Measurements from ENCODE around the gene EPB41L4B. TPM values are rescaled to one million over a fixed set of nuclear protein-coding genes. Genes with fewer than 3 reads are reported as not detected.

Gene EPB41L4B
- polyA plus RNA-seq, 1 donor from 2014 or later: 4.1 TPM

DNA sequence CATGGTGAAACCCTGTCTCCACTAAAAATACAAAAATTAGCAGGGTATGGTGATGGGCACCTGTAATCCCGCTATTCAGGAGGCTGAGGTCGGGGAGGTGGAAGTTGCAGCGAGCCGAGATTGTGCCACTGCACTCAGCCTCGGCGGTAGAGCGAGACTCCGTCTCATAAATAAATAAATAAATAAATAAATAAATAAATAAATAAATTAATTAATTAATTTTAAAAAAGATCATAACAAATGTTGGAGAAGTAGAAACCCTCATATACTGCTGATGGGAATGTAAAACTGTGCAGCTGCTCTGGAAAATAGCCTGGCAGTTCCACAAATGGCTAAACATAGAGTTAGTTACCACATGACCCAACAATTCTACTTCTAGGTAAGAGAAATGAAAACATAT lies 39.3 kb downstream of the EPB41L4B start:
- Histone ChIP-seq H4K20me1 (ENCODE audit: insufficient read depth) (no peaks in the 10 kb centered on the region), H3K4me3 (ENCODE audit: low read length) (no peak overlapping the region), H3K9me3 (ENCODE audit: low read length) (no peaks in the 10 kb centered on the region), H3K9ac (ENCODE audit: low read length) (no peak overlapping the region), H3K9me2 (ENCODE audit: insufficient read depth, low read length) (no peaks in the 10 kb centered on the region), H2AFZ (ENCODE audit: low read depth, low read length) (no peak overlapping the region), H3K27ac (ENCODE audit: low read length) (no peak overlapping the region), H3K79me2 (replicated peaks; ENCODE audit: insufficient read depth, low read length) (no peaks in the 10 kb centered on the region), H3K27me3 (ENCODE audit: insufficient read depth, low read depth, low read length) (no peaks in the 10 kb centered on the region), H3K4me2 (ENCODE audit: low read length) (no peak overlapping the region), H3K36me3 (ENCODE audit: insufficient read depth, low read length) (no peaks in the 10 kb centered on the region), H3F3A (ENCODE audit: insufficient read depth, low read length, poor library complexity, severe bottlenecking) (no peaks in the 10 kb centered on the region)
- TF ChIP-seq EZH2 (IDR thresholded peaks at IDR 0.05; ENCODE audit: borderline replicate concordance, insufficient read depth, low read length, poor library complexity, severe bottlenecking): no peak
- TF ChIP-seq EP300 (conservative IDR thresholded peaks at IDR 0.05; ENCODE audit: poor library complexity, severe bottlenecking): no peak
- TF ChIP-seq CTCF (IDR thresholded peaks at IDR 0.05; ENCODE audit: poor library complexity, severe bottlenecking): no peak
- no peak for TF ChIP-seq SMC3 (conservative IDR thresholded peaks at IDR 0.05; ENCODE audit: poor library complexity)
- TF ChIP-seq RAD21 (conservative IDR thresholded peaks at IDR 0.05): no peak
- no peak for TF ChIP-seq MXI1 (conservative IDR thresholded peaks at IDR 0.05; ENCODE audit: poor library complexity, severe bottlenecking)
- TF ChIP-seq TAF1 (IDR thresholded peaks at IDR 0.05; ENCODE audit: low read depth): no peak
- TF ChIP-seq POLR2AphosphoS5 (IDR thresholded peaks at IDR 0.05): no peak
- TF ChIP-seq REST (IDR thresholded peaks at IDR 0.05; ENCODE audit: borderline replicate concordance): no peak

DNA sequence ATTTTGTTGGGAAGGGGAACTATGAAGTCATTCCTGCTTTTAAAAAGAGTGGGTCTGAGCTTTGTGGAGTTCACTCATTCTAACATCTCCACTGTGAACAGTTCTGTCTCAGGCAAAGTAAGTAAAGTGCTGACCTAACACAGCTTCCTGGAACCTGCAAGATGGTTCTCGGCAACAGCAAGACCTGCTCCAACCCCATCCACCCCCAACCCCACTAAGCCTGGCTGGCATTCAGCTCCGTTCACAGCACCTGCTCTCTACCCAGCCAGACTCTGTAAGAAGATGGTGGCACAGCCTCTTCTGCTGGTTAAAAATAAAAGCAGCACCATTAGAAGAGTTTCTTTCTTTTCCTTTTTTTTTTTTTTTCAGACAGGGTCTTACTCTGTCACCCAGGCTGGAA lies 42.0 kb downstream of the EPB41L4B start:
- no peak overlapping the region for H3K4me2 ChIP-seq (ENCODE audit: low read length)
- no peak overlapping the region for H3K4me3 ChIP-seq (ENCODE audit: low read length)
- no peaks in the 10 kb centered on the region for H3K36me3 ChIP-seq (ENCODE audit: insufficient read depth, low read length)
- no peaks in the 10 kb centered on the region for H3K27me3 ChIP-seq (ENCODE audit: insufficient read depth, low read depth, low read length)
- no peaks in the 10 kb centered on the region for H4K20me1 ChIP-seq (ENCODE audit: insufficient read depth)
- no peak overlapping the region for H3K9ac ChIP-seq (ENCODE audit: low read length)
- H3K9me3 ChIP-seq (ENCODE audit: low read length): no peaks in the 10 kb centered on the region
- no peaks in the 10 kb centered on the region for H3K79me2 ChIP-seq (replicated peaks; ENCODE audit: insufficient read depth, low read length)
- H3K27ac ChIP-seq (ENCODE audit: low read length): no peak overlapping the region
- H2AFZ ChIP-seq (ENCODE audit: low read depth, low read length): no peak overlapping the region
- H3K9me2 ChIP-seq (ENCODE audit: insufficient read depth, low read length): no peaks in the 10 kb centered on the region
- no peaks in the 10 kb centered on the region for H3F3A ChIP-seq (ENCODE audit: insufficient read depth, low read length, poor library complexity, severe bottlenecking)
- TF ChIP-seq EZH2 (IDR thresholded peaks at IDR 0.05; ENCODE audit: borderline replicate concordance, insufficient read depth, low read length, poor library complexity, severe bottlenecking) (no peak), EP300 (conservative IDR thresholded peaks at IDR 0.05; ENCODE audit: poor library complexity, severe bottlenecking) (no peak), CTCF (IDR thresholded peaks at IDR 0.05; ENCODE audit: poor library complexity, severe bottlenecking) (no peak)

All from neural cell (in vitro differentiated cells).